GM18502 (cell line): ENCODE data around the gene CD247.

Experiments
- ATAC-seq: cut with Tn5 transposase; IDR thresholded peaks from one replicate; pipeline ENCODE4 v1.9.1; 2021; ENCODE audit warnings: mild to moderate bottlenecking; ENCODE audit not compliant: unreplicated experiment, poor library complexity

The CD247 gene

GRCh38 chr1:167490765-167491164 is 27.6 kb downstream of the CD247 start:
- ATAC-seq = no peak

DNA sequence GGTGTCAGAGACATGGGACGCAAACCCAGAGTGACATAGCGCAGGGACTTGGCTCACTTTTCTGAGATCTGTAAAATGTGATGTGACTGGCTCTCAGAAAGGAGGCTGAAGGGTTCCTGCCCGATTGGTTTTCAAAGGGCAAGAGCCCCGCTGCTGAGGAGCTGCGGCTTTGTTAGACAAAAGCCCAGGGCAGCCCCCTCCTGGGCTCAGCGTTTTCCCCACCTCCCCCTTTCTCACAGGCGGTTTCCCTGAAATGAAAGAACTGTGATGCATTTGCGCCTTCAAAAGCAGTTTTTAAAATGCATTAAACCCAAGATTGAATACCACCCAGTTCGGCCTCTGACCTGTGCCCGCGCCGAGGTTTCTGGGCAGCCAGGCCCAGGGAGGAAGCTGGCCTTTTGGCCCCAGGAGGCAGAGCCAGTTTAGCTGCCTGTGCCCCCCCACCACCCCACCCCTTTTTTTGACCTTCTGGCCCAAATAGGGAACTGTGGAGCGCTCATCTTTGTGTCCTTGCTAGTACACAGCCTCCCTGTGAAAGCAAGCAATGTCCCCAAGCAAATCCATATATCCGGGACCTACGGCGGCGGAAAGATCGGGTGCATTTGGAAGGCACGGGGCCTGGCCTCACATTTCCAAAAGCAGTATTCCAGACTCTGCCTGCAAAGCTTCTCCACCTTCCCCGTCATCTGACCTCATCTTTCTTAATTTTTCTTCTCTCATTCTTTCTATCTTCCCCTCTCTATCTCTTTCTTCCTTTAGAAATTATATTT is 28.6 kb downstream of the CD247 start:
- ATAC-seq = no peak

- no peak for ATAC-seq
Observed at GRCh38 chr1:167488786-167489185, 29.5 kb downstream of the CD247 start.

DNA sequence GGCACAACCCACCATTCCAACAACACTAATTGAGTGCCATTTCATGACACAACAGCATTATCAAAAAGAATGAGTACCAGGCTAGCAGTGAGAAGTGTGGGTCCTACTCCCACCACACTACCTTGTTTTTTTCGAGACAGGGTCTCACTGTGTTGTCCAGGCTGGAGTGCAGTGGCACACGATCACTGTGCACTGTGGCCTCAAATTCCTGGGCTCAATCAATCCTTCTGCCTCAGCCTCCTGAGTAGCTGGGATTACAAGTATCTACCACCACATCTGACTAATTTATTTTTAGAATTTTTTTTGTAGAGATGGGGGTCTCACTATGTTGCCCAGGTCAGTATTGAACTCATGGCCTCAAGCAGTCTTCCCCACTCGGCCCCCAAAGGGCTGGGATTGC is 30.7 kb downstream of the CD247 start:
- ATAC-seq = no peak

DNA sequence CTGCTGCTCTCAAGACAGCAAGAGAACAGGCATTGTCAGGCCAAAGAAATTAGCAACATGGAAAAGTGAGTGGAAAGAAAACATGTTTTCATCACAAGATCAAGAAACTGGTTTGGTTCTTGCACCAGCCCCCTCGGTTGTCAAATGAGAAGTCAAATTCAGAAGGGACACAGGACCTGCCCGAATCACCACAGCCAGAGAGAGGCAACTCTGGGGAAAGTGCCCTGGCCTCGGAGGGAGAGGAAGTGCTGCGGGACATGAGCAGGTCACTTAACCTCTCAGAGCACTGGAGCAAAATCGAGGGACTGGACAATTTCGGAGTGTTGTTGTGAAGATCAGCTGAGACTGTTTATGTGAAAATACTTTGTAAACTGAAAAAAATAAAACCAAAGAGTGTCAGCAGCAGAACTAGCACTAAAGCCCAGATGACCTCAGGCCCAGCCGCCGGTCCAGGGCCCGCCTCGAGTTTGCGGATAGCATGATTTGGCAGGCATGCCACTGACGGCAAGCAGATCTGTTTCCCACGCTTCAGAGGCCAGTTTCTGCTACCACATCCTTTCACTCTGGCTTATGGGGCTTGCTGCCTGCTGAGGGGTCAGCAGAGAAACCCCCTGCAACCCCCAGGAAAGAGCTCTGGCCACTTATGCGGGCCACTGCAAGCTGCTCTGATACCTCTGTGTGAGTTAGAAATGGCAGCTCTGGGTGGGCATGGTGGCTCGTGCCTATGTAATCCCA is 32.1 kb downstream of the CD247 start:
- no peak for ATAC-seq

- ATAC-seq = no peak
Observed at GRCh38 chr1:167484726-167485502, 33.4 kb downstream of the CD247 start.

DNA sequence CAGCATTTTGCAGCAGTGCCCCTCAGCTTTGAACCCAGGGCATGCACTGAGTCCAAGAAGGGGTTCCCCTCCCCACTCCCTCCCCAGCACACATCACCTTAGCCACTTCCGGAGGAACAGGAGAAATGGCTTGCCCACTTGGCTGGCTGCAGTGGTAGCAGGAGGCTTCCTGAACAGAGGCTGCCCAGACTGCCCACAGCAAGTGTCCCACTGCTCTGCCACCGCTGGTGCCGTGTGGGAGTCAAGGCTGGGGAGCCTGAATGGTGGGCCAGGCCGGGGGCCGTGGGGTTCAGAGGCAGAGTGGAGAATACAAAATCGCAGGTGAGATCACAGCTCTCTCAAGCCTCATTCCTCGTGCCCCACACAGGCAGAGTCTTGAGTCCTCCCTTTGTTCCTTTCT is 34.5 kb downstream of the CD247 start:
- ATAC-seq = no peak

DNA sequence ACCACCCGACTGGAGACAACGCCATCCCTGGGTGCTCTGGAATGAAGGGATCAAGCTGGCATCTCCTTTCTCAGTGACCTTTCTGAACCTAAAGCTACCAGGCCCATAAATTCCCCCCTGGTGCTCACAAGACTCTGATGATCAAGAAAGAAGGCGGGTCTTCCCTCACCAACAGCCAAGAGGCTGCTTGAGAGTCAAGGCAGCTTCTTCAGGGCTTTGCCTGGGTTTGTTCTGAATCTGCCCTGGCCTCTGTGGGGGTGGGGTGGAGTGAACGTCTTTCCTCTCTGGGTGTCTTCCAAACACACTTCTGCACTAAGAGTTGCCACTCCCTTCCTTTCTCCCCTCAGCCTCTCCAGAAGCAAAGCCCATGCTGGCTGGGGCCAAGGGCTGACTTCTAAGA is 36.1 kb downstream of the CD247 start:
- ATAC-seq = no peak

DNA sequence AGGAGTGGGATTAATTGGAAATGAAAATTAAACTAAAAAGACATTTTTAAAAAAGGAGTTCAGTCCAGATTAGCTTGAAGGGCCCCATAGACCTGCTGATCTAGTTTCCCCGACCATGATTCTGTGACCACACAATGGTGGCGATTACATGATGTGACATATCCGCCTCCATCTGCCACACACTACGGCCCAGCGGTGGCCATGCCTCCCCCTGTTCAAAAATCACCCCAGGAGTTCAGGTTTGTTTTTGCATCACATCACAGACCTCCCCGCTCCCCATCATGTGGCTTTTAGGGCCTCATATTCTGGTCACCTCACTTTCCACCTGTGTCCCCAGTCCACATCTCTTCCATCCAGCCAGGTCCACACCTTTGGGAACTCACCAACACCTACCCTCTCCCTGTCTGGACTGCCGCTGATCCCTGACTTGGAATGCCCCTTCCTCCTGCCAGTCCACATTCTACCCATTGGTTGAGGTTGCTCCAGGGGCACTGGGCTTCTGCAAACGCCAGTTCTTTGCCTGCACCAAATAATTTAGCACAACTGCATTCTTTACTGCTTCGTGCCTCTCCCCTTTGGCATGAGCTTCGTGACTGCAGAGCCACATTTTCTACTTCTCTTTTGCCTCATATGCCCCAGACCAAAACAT is 38.9 kb downstream of the CD247 start:
- no peak for ATAC-seq

GRCh38 chr1:167477986-167478385 is 40.3 kb downstream of the CD247 start:
- ATAC-seq = no peak

DNA sequence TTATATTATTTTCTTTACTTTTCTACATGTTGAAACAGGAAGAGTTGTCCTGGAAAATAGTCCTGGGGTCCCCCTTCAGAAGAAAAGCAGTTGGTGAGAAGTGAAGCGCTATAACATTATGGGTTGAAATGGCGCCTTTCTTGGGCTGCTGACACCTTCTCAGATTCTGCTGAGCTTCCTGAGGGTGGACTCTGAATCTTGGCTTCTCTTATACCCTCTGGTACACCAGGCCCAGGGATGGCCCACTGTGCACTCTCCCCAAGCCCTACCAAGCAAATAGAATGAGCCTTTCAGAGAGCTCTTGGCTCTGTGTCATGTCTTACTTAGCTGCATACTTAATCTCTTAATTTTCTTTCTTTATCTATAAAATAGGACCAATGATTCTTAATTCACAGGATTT is 42.3 kb downstream of the CD247 start:
- no peak for ATAC-seq

- no peak for ATAC-seq
Observed at GRCh38 chr1:167474191-167474641, 44.1 kb downstream of the CD247 start.

DNA sequence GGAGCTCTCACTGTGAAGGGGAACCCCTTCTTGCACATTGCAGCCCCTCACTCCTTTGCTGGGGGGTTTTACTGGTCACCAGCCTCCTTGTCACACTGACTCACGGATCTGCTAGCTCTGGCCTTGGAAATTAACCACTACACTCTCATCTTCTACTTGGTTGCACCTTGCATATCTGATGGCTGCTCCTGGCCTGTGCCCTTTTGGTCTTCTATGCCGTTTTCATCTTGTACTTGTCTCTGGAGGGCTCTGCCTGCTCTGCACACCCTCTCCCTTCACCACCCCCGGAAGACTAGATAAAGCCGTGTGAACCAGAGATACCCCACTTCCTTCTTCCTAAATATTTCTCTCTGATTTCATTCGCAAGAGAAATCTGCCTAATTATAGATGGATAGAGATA is 44.6 kb downstream of the CD247 start:
- no peak for ATAC-seq

DNA sequence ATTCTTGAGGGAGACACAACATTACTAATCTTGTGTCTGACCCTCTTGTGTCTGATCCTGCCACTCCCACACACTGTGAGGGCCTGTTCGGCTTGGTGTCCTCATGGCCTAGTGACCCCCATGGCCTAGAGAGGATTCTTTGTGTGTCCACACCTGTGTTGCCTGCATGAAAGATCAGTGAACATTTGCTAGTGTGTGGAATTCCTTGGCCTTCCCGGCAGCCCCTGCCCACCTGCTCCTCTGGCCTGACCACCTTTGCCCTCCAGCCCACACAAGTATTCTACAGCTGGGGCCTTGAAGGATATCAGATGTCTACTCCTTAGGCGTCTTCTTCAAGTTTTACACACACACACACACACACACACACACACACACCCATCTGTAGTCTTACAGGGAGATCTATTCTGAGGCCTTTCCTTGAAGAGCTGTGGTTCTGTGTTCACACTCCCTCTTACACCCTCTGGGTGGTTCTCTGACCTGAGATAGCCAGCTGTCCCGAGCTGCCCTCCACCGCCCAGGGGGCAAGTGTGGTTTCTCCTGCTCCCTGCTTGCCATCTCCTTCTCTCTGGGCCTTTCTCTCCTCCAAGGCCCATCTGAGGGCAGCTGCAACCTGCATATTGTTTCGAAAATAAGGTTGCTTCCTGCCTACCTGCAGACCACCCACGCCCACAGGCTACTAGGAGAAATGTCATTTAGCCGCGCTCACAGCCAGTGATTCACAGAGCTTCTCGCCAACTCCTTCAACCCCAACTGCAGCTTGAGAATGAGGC is 45.4 kb downstream of the CD247 start:
- no peak for ATAC-seq

GRCh38 chr1:167471568-167471967 is 46.8 kb downstream of the CD247 start:
- ATAC-seq = no peak

GRCh38 chr1:167469280-167469965 is 48.9 kb downstream of the CD247 start:
- ATAC-seq = no peak

- no peak for ATAC-seq
Observed at GRCh38 chr1:167467752-167468151, 50.6 kb downstream of the CD247 start.

- no peak for ATAC-seq
Observed at GRCh38 chr1:167467126-167467710, 51.1 kb downstream of the CD247 start.

- ATAC-seq = no peak
Observed at GRCh38 chr1:167465743-167466142, 52.6 kb downstream of the CD247 start.
